GM12891 (cell line): ENCODE data around the gene TMEM135.

Experiments
- DNase-seq: peaks from one replicate; pipeline ENCODE4 v3.0.0; 2011; ENCODE audit warnings: low spot score; ENCODE audit not compliant: insufficient read length
- FAIRE-seq: peaks from 2 replicates; lab custom pipeline; 2011; peaks lifted over from hg19 to GRCh38; lab: Jason Lieb, UNC
- PAX5 ChIP-seq: IDR thresholded peaks from 2 replicates; pipeline ENCODE4 v1.6.1; 2011; ENCODE audit warnings: low read length, moderate library complexity, mild to moderate bottlenecking; ENCODE audit not compliant: insufficient read depth, severe bottlenecking
- POLR2A ChIP-seq: IDR thresholded peaks from 2 replicates; pipeline ENCODE4 v1.6.1; 2011; ENCODE audit warnings: low read depth, low read length, control low read depth
- POLR2AphosphoS5 ChIP-seq: IDR thresholded peaks from 2 replicates; pipeline ENCODE4 v1.6.1; 2011; ENCODE audit warnings: low read depth, low read length, control low read depth
- POU2F2 ChIP-seq: IDR thresholded peaks from 2 replicates; pipeline ENCODE4 v1.6.1; 2011; ENCODE audit warnings: low read depth, mild to moderate bottlenecking, control low read depth, low read length, moderate library complexity
- SPI1 ChIP-seq: IDR thresholded peaks from 2 replicates; pipeline ENCODE4 v1.6.1; 2011; ENCODE audit warnings: low read depth, low read length, control low read depth
- TAF1 ChIP-seq: IDR thresholded peaks from 2 replicates; pipeline ENCODE4 v1.6.1; 2011; ENCODE audit warnings: low read depth, low read length, control low read depth

Gene TMEM135

GRCh38 chr11:87110443-87111131 lies 72.9 kb downstream of the TMEM135 start:
- DNase-seq (no peak), FAIRE-seq (no peak)
- TF ChIP-seq POU2F2 (no peak), SPI1 (no peak), TAF1 (no peak), PAX5 (no peak)

GRCh38 chr11:87114093-87114492 lies 76.4 kb downstream of the TMEM135 start:
- FAIRE-seq: no peak
- no peak for TF ChIP-seq POU2F2
- no peak for TF ChIP-seq POLR2AphosphoS5
- no peak for TF ChIP-seq PAX5
- no peak for TF ChIP-seq POLR2A
- TF ChIP-seq SPI1: no peak
- TF ChIP-seq TAF1: no peak
- no peak for DNase-seq

GRCh38 chr11:87116185-87116584 lies 78.5 kb downstream of the TMEM135 start:
- TF ChIP-seq TAF1 (no peak), POLR2AphosphoS5 (no peak), SPI1 (no peak), PAX5 (no peak), POU2F2 (no peak), POLR2A (no peak)
- FAIRE-seq (no peak), DNase-seq (no peak)

- no peak for TF ChIP-seq POLR2A
- no peak for TF ChIP-seq PAX5
- TF ChIP-seq TAF1: no peak
- no peak for TF ChIP-seq SPI1
- TF ChIP-seq POLR2AphosphoS5: no peak
- TF ChIP-seq POU2F2: no peak
- FAIRE-seq: no peak
- DNase-seq: no peak
Measured at GRCh38 chr11:87120937-87121336, 83.2 kb downstream of the TMEM135 start.

GRCh38 chr11:87122852-87123251 lies 85.1 kb downstream of the TMEM135 start:
- TF ChIP-seq PAX5 (no peak), SPI1 (no peak), POLR2A (no peak), POU2F2 (no peak), TAF1 (no peak)
- no peak for FAIRE-seq
- no peak for DNase-seq

- TF ChIP-seq SPI1: no peak
- TF ChIP-seq PAX5: no peak
- no peak for TF ChIP-seq POLR2AphosphoS5
- TF ChIP-seq POLR2A: no peak
- TF ChIP-seq TAF1: no peak
- no peak for TF ChIP-seq POU2F2
- no peak for FAIRE-seq
- no peak for DNase-seq
Measured at GRCh38 chr11:87125257-87125656, 87.5 kb downstream of the TMEM135 start.

- DNase-seq: no peak
- TF ChIP-seq TAF1 (no peak), POLR2A (no peak), SPI1 (no peak), POLR2AphosphoS5 (no peak), POU2F2 (no peak)
- no peak for FAIRE-seq
Measured at GRCh38 chr11:87127101-87127500, 89.4 kb downstream of the TMEM135 start.

- FAIRE-seq (no peak), DNase-seq (no peak)
- TF ChIP-seq PAX5: no peak
- TF ChIP-seq TAF1: no peak
- TF ChIP-seq SPI1: no peak
- no peak for TF ChIP-seq POLR2A
- no peak for TF ChIP-seq POU2F2
- TF ChIP-seq POLR2AphosphoS5: no peak
Measured at GRCh38 chr11:87128372-87128771, 90.6 kb downstream of the TMEM135 start.

- DNase-seq: no peak
- TF ChIP-seq POU2F2 (no peak), POLR2AphosphoS5 (no peak), SPI1 (no peak), PAX5 (no peak), TAF1 (no peak), POLR2A (no peak)
- FAIRE-seq: no peak
Measured at GRCh38 chr11:87134524-87135106, 96.9 kb downstream of the TMEM135 start.

GRCh38 chr11:87136236-87136635 lies 98.5 kb downstream of the TMEM135 start:
- no peak for FAIRE-seq
- no peak for TF ChIP-seq PAX5
- TF ChIP-seq POLR2A: no peak
- TF ChIP-seq POLR2AphosphoS5: no peak
- TF ChIP-seq TAF1: no peak
- no peak for TF ChIP-seq POU2F2
- TF ChIP-seq SPI1: no peak
- no peak for DNase-seq
